Upper lobe of left lung (tissue), 6 donors: ENCODE data around the gene MICAL3. TPM values are rescaled to one million over a fixed set of nuclear protein-coding genes. Genes with fewer than 3 reads are reported as not detected.

Source experiments
- ATAC-seq, 2 donors: fragments of 200-7000 bp; cut with Tn5 transposase; one replicate each; pipeline ENCODE4 v1.9.1; 2022; ENCODE audit warnings: mild to moderate bottlenecking in 2 of 2, moderate library complexity in 2 of 2; ENCODE audit not compliant: low FRiP score in 2 of 2
- DNase-seq, 2 donors: peaks; one replicate each; pipeline ENCODE4 v3.0.0-alpha.2; 2019 to 2020
- H3K27ac ChIP-seq, 4 donors: fragments of 200-600 bp; sonication (generic); one replicate each; pipeline ENCODE4 v1.5.1; 2016 to 2019
- H3K27me3 ChIP-seq, 4 donors: fragments of 200-600 bp; sonication (generic); one replicate each; pipeline ENCODE4 v1.5.1; 2017 to 2019
- H3K36me3 ChIP-seq, 4 donors: fragments of 200-600 bp; sonication (generic); one replicate each; pipeline ENCODE4 v1.5.1; 2016 to 2019
- H3K4me1 ChIP-seq, 4 donors: fragments of 200-600 bp; sonication (generic); one replicate each; pipeline ENCODE4 v1.5.1; 2018 to 2019
- H3K4me3 ChIP-seq, 4 donors: fragments of 200-600 bp; sonication (generic); one replicate each; pipeline ENCODE4 v1.5.1; 2017 to 2019; ENCODE audit warnings: mild to moderate bottlenecking in 2 of 4, moderate library complexity in 1 of 4
- H3K9me3 ChIP-seq, 4 donors: fragments of 200-600 bp; sonication (generic); one replicate each; pipeline ENCODE4 v1.5.1; 2018 to 2019
- EP300 ChIP-seq, 4 donors: sonication (generic); formaldehyde crosslinking; IDR thresholded peaks; one replicate each; pipeline ENCODE4 v1.5.1; 2017; ENCODE audit warnings: antibody characterized with exemption in 4 of 4, control low read depth in 2 of 4
- POLR2A ChIP-seq, 4 donors: fragments of 450-650 bp; IDR thresholded peaks; one replicate each; pipeline ENCODE4 v1.5.1; 2016 to 2017; ENCODE audit warnings: antibody characterized with exemption in 4 of 4, mild to moderate bottlenecking in 2 of 4
- POLR2AphosphoS5 ChIP-seq, 2 donors: sonication (generic); formaldehyde crosslinking; IDR thresholded peaks; one replicate each; pipeline ENCODE4 v1.5.1; 2017; ENCODE audit warnings: antibody characterized with exemption in 2 of 2
- WGBS, 2 donors: methylation state at CpG; one replicate each; pipeline ENCODE4 v1.1.5; 2017 to 2018; 5-methylcytosine and 5-hydroxymethylcytosine counted together
- total RNA-seq, 6 donors: library from RNA; depleted of rRNA in 4 of 6; stranded (reverse); fragments of >200 nt in 4 of 6; gene quantifications; one replicate each; pipeline versions ENCODE4 v1.1.0 to v1.2.1, GENCODE V29; 2016 to 2021
- TF ChIP-seq, protein P1 (sequence below), 6 experiments: fragments of 450-650 bp in 4 of 6; fragments of 200-600 bp in 2 of 6; sonication (generic) in 2 of 6; IDR thresholded peaks; one replicate each; pipeline ENCODE4 v1.5.1; 2016 to 2019; ENCODE audit warnings: antibody characterized with exemption in 6 of 6
- donor health status: DM: no; HTN: no; CAD: no; lungs with moderate emphysema.
- donor health status: DM: no; HTN: yes; CAD: no; lungs with severe emphysema.

Gene MICAL3
- total RNA-seq, 6 donors from 2014 or later, result 6.4 to 39.8 (median 23.4) TPM

DNA sequence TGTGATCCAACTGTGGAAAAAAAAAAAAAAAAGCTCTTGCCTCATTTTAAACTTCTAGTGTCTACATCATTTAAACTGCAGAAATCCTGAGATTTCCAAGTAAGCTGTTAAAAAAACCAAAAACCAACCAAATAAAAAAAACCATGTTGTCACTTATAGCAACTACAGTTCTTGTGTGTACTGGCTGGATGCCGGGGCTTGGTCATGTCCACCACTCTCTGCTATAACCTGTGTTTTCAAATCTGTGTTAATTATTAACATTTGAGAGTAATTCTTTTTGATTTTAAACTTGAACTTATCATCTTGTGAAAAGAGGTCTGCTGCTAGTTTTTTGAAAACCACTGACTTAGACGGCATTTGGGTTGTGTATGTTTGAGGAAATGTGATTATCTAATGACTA lies 217.9 kb downstream of the MICAL3 start:
- ATAC-seq (no peak), DNase-seq (no peak)
- 30 to 69% methylated on average over 2 of the region's 2 CpGs for WGBS, 2 donors
- Histone ChIP-seq H3K27ac (no peak overlapping the region), H3K9me3 (no peaks in the 10 kb centered on the region), H3K4me1 (peaks cover 0 to 10% (median 2%) of the 10 kb centered on the region in 4 donors), H3K27me3 (no peaks in the 10 kb centered on the region), H3K36me3 (peaks cover 0 to 42% (median 13%) of the 10 kb centered on the region in 4 donors), H3K4me3 (no peak overlapping the region)
- TF ChIP-seq, protein P1, sequence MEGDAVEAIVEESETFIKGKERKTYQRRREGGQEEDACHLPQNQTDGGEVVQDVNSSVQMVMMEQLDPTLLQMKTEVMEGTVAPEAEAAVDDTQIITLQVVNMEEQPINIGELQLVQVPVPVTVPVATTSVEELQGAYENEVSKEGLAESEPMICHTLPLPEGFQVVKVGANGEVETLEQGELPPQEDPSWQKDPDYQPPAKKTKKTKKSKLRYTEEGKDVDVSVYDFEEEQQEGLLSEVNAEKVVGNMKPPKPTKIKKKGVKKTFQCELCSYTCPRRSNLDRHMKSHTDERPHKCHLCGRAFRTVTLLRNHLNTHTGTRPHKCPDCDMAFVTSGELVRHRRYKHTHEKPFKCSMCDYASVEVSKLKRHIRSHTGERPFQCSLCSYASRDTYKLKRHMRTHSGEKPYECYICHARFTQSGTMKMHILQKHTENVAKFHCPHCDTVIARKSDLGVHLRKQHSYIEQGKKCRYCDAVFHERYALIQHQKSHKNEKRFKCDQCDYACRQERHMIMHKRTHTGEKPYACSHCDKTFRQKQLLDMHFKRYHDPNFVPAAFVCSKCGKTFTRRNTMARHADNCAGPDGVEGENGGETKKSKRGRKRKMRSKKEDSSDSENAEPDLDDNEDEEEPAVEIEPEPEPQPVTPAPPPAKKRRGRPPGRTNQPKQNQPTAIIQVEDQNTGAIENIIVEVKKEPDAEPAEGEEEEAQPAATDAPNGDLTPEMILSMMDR (IDR thresholded peaks at IDR 0.05), result no peak

DNA sequence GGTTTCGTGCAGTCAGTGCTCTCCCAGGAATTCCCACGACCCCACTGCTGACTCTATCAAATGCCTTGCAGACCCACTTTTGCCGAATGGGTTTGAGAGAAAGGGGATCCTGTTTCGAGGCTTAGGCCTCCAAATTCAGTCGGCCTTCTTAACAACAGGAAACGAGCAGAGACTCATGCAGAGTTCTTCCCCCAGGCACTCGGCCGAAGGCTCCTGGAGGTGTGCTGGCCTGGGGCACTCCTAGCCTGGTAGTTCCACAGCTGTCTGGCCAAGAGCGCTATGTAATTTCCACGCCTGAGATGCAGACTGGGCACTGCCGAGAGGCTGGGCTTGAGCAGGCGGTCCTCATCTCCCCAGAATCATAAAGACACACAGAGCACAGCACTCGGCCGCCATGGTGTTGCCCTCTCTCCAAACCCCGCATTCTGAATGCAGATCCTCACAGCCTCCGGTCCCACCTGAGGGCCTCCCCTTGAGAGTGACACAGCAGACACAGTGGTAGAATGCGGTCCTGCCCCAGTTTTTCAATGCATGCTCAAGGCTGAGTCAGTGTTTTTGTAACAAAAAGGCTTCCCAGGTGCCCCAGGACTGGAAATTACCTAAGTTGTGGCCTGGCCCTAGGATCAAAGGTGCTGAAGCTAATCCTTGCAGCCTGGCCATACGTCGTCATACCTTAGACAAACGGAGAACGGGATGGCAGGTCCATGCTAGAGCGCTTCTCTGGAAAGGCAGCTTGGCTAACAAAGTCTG lies 219.9 kb downstream of the MICAL3 start:
- no peak for ATAC-seq
- no peak overlapping the region for H3K27ac ChIP-seq
- H3K4me1 ChIP-seq, result peaks cover 0 to 10% (median 2%) of the 10 kb centered on the region in 4 donors
- no peaks in the 10 kb centered on the region for H3K9me3 ChIP-seq
- H3K36me3 ChIP-seq, result peaks cover 0 to 29% (median 11%) of the 10 kb centered on the region in 4 donors
- no peak for TF ChIP-seq POLR2AphosphoS5 (IDR thresholded peaks at IDR 0.05)
- TF ChIP-seq EP300 (IDR thresholded peaks at IDR 0.05), result no peak
- TF ChIP-seq POLR2A (IDR thresholded peaks at IDR 0.05), result no peak
- TF ChIP-seq, protein P1 (IDR thresholded peaks at IDR 0.05), result no peak
- H3K27me3 ChIP-seq, result no peaks in the 10 kb centered on the region
- no peak for DNase-seq
- H3K4me3 ChIP-seq, result no peak overlapping the region
- 94 to 95% methylated on average over 15 to 22 of the region's 22 CpGs for WGBS, 2 donors

DNA sequence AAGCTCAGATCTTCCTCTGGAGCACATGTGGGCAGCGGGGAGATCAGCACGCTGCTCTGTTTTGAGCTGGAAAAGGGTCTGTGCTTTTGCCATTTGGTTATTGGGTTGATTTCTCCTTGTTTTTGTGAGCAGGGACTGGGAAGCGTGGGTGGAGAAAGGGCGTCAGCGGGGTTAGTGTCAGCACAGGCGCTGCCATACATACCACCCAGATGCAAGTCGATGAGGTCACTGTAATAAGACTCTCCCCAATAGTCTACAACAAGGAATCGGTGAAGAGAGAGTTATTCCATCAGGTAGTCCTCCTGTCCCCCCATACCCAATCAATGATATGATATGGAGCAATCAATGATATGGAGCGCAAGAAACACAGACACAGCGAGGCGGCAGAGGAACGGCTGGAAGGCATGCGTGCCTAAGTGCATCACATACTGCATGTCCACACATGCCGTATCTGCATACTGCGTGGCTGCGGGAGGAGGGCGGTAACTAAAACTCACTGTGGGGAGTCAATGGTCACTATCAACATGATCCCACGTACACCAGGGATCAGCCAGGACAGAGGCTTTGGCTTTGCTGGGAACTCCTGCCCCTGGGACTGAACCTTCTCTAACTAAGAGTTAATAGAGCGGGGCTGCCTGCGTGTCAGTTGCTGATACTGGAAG lies 220.6 kb downstream of the MICAL3 start:
- peaks cover 0 to 10% (median 2%) of the 10 kb centered on the region in 4 donors for H3K4me1 ChIP-seq
- peaks cover 0 to 26% (median 10%) of the 10 kb centered on the region in 4 donors for H3K36me3 ChIP-seq
- DNase-seq (no peak), ATAC-seq (no peak)
- no peaks in the 10 kb centered on the region for H3K9me3 ChIP-seq
- H3K27ac ChIP-seq, result no peak overlapping the region
- no peaks in the 10 kb centered on the region for H3K27me3 ChIP-seq
- TF ChIP-seq, protein P1 (IDR thresholded peaks at IDR 0.05), result no peak
- TF ChIP-seq POLR2A (IDR thresholded peaks at IDR 0.05), result no peak
- no peak for TF ChIP-seq POLR2AphosphoS5 (IDR thresholded peaks at IDR 0.05)
- no peak for TF ChIP-seq EP300 (IDR thresholded peaks at IDR 0.05)
- H3K4me3 ChIP-seq, result no peak overlapping the region
- 96 to 98% methylated on average over 20 of the region's 20 CpGs for WGBS, 2 donors

DNA sequence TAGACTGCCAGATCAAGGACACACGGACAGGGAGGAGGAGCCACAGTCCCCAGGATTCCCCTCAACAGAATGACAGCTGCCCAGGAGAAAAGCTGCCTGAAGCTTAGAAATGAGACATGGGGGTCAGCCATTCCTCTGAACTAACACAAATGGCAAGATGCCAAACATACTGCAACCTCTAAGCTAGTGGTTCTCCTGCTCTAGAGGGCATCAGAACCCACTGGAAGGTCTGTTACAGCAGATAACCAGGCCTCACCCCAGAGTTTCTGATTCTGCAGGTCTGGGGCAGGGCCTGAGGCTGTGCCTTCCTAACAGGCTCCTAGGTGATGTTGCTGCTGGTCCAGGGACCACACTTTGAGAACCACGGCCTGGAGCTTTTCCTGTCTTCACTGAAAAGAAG lies 221.5 kb downstream of the MICAL3 start:
- Histone ChIP-seq H3K9me3 (no peaks in the 10 kb centered on the region), H3K27ac (no peak overlapping the region), H3K4me1 (peaks cover 0 to 4% (median under 1%) of the 10 kb centered on the region in 4 donors), H3K27me3 (no peaks in the 10 kb centered on the region), H3K4me3 (no peak overlapping the region), H3K36me3 (peaks cover 0 to 17% (median 6%) of the 10 kb centered on the region in 4 donors)
- TF ChIP-seq POLR2AphosphoS5 (IDR thresholded peaks at IDR 0.05) (no peak), EP300 (IDR thresholded peaks at IDR 0.05) (no peak), POLR2A (IDR thresholded peaks at IDR 0.05) (no peak)
- TF ChIP-seq, protein P1 (IDR thresholded peaks at IDR 0.05), result no peak
- DNase-seq (no peak), ATAC-seq (no peak)
- 90 to 100% methylated on average over 1 to 2 of the region's 2 CpGs for WGBS, 2 donors
